AG09309 (cell line): Measurements from ENCODE around the gene CNIH3.

ENCODE experiments used
- DNase-seq: peaks from one replicate; pipeline ENCODE4 v3.0.0-alpha.2; 2010; ENCODE audit warnings: low read depth
- H3K4me3 ChIP-seq: 2 replicates; pipeline ENCODE4 v1.5.1; 2011; ENCODE audit warnings: mild to moderate bottlenecking, low read depth, low read length, moderate library complexity; ENCODE audit not compliant: control insufficient read depth
- CTCF ChIP-seq: IDR thresholded peaks from 2 replicates; pipeline ENCODE4 v1.5.1; 2011; ENCODE audit warnings: mild to moderate bottlenecking, low read depth, low read length, inconsistent platforms; ENCODE audit not compliant: insufficient read depth, control insufficient read depth; ENCODE audit errors: missing control alignments

Gene CNIH3

GRCh38 chr1:224629965-224630364, 13.8 kb downstream of the CNIH3 start:
- DNase-seq: no peak
- H3K4me3 ChIP-seq: no peak overlapping the region
- TF ChIP-seq CTCF: no peak

DNA sequence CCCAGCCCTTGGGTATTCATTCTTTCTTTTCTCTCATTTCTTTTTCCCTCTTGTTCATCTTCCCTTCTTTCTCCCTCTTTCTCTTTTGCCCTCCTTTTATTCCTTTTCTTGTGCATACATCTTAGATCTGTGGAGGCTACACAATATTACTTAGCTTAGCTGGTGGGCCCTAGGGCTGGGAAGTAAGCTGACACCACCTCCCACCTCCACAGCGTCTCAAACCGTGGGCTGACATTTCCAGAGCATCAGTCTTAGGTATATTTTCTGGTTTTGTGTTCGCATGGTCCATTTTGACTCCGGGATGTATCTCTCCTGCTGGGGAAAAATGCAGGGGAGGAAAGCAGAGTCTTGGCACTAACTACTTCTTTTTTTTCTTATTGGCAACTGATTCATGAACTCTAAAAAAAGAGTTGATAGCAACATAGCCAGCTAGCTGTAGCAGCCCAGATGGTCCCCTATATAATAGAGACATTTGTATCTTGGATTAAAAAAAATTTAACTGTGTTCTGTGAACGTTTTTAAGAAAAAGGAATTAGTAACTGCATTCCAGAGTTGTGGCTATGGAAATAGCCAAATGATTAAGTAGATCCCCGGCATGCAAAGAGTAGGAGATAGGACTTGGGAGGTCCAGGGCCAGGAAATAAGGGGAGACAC, 15.5 kb downstream of the CNIH3 start:
- DNase-seq: no peak
- H3K4me3 ChIP-seq: no peak overlapping the region
- no peak for TF ChIP-seq CTCF

- H3K4me3 ChIP-seq: no peak overlapping the region
- TF ChIP-seq CTCF: no peak
- peak; percentile 67 for DNase-seq
These were observed 16.3 kb downstream of the CNIH3 start for GRCh38 chr1:224632381-224632871.

DNA sequence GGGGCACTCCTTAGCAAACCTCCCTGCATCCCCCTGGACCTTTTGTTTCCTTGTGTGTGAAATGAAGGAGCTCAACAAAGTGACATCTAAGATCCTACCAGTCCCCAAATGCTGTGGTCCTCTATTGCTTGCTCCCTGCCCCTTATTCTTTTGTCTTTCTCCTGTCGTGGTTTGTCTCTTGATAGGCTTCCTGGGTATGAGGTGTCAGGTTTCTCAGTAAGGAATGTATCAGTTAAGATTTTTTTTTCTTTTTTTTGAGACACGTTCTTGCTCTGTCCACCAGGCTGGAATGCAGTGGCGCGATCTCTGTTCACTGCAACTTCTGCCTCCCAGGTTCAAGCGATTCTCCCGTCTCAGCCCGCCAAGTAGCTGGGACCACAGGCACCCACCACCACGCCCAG, 16.8 kb downstream of the CNIH3 start:
- no peak overlapping the region for H3K4me3 ChIP-seq
- DNase-seq: no peak
- TF ChIP-seq CTCF: no peak

GRCh38 chr1:224635356-224635755, 19.2 kb downstream of the CNIH3 start:
- H3K4me3 ChIP-seq: no peak overlapping the region
- no peak for TF ChIP-seq CTCF
- peak; percentile 57 for DNase-seq

GRCh38 chr1:224637515-224637914, 21.4 kb downstream of the CNIH3 start:
- H3K4me3 ChIP-seq: no peak overlapping the region
- TF ChIP-seq CTCF: no peak
- peak; percentile 84 for DNase-seq
